Endothelial cell (in vitro differentiated cells): ENCODE results near the gene SEPTIN1. TPM values are rescaled to one million over a fixed set of nuclear protein-coding genes. Genes with fewer than 3 reads are reported as not detected.

ENCODE experiments used
- DNase-seq: peaks from one replicate; pipeline ENCODE4 v3.0.0; 2021; ENCODE audit warnings: low spot score
- H3K27ac Mint-ChIP-seq: one replicate; pipeline ENCODE4 v1.8.0; 2021; ENCODE audit warnings: mixed read lengths, inconsistent platforms; ENCODE audit not compliant: unreplicated experiment
- H3K27me3 Mint-ChIP-seq: one replicate; pipeline ENCODE4 v1.8.0; 2021; ENCODE audit warnings: mild to moderate bottlenecking, moderate library complexity, mixed read lengths, inconsistent platforms; ENCODE audit not compliant: unreplicated experiment
- H3K36me3 Mint-ChIP-seq: one replicate; pipeline ENCODE4 v1.8.0; 2021; ENCODE audit warnings: mild to moderate bottlenecking, low read depth, mixed read lengths, inconsistent platforms; ENCODE audit not compliant: unreplicated experiment
- H3K4me1 Mint-ChIP-seq: one replicate; pipeline ENCODE4 v1.8.0; 2021; ENCODE audit warnings: mild to moderate bottlenecking, mixed read lengths, inconsistent platforms; ENCODE audit not compliant: unreplicated experiment
- H3K4me3 Mint-ChIP-seq: one replicate; pipeline ENCODE4 v1.8.0; 2021; ENCODE audit warnings: mild to moderate bottlenecking, mixed read lengths, inconsistent platforms; ENCODE audit not compliant: unreplicated experiment
- H3K9me3 Mint-ChIP-seq: one replicate; pipeline ENCODE4 v1.8.0; 2021; ENCODE audit warnings: mixed read lengths, inconsistent platforms; ENCODE audit not compliant: unreplicated experiment
- total RNA-seq: library from RNA; stranded (reverse); fragmentation: NEBNext Ultra II Directional; extraction: Animal tissue kit (Norgen Biotek cat#: 25700); gene quantifications from one replicate; pipeline ENCODE4 v1.2.1, GENCODE V29; 2021; ENCODE audit not compliant: unreplicated experiment
- TF ChIP-seq, protein P1 (sequence below): fragments of 200-600 bp; sonication (generic); IDR thresholded peaks from one replicate; pipeline ENCODE4 v1.5.0; 2021; ENCODE audit warnings: antibody characterized with exemption; ENCODE audit not compliant: unreplicated experiment

The SEPTIN1 gene
- total RNA-seq, 1 donor from 2014 or later, result 1.6 TPM

- Mint-ChIP-seq H3K9me3 (no peaks in the 10 kb centered on the region), H3K4me3 (peak overlapping the region; percentile 79), H3K27ac (peak overlapping the region; percentile 61), H3K27me3 (peaks cover 34% of the 10 kb centered on the region), H3K4me1 (peaks cover 22% of the 10 kb centered on the region), H3K36me3 (peaks cover 29% of the 10 kb centered on the region)
- TF ChIP-seq, protein P1, sequence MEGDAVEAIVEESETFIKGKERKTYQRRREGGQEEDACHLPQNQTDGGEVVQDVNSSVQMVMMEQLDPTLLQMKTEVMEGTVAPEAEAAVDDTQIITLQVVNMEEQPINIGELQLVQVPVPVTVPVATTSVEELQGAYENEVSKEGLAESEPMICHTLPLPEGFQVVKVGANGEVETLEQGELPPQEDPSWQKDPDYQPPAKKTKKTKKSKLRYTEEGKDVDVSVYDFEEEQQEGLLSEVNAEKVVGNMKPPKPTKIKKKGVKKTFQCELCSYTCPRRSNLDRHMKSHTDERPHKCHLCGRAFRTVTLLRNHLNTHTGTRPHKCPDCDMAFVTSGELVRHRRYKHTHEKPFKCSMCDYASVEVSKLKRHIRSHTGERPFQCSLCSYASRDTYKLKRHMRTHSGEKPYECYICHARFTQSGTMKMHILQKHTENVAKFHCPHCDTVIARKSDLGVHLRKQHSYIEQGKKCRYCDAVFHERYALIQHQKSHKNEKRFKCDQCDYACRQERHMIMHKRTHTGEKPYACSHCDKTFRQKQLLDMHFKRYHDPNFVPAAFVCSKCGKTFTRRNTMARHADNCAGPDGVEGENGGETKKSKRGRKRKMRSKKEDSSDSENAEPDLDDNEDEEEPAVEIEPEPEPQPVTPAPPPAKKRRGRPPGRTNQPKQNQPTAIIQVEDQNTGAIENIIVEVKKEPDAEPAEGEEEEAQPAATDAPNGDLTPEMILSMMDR, result peak; percentile 55
- DNase-seq, result no peak
Observed at GRCh38 chr16:30352488-30353401, 29.6 kb downstream of the SEPTIN1 start.

DNA sequence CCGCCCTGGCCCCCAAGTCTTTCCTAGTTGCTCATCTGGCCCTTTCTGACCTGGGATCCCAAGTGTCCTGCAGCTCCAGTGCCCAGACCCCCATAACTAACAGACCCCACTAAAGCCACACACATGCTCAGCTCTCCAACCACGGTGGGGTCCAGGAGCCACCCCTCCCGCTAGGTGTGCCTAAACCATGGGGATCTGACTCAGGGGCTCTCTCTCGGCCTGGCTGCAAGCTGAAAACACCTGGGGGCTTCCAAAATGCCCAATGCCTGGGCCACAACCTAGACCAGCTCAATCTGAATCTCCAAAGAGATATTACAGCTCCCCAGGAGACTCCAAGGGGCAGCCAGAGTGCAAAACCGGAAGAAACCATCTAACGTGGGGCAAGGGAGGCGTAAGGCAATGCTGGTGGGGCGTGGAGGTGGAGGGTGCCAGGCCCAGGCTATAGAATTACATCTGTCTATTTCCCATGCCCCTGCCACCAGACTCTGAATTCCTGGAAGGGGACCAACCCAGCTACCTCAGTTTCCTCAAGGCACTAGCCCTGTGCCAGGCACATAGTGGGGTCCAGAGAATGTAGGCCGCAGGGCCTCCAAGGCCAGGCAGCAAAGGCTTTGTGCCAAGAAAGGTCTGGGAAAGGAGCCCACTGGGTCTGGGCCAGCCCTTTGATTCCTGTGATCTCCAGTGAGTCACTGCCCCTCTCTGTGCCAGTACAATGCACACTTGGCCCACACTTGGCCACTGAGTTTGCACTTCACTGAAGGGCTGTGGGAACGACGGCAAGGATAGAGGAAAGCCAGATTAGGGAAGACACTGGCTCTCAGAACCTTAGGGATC lies 30.6 kb downstream of the SEPTIN1 start:
- peaks cover 30% of the 10 kb centered on the region for H3K27me3 Mint-ChIP-seq
- peak overlapping the region; percentile 31 for H3K4me3 Mint-ChIP-seq
- peaks cover 22% of the 10 kb centered on the region for H3K36me3 Mint-ChIP-seq
- H3K4me1 Mint-ChIP-seq, result peaks cover 15% of the 10 kb centered on the region
- no peak for DNase-seq
- TF ChIP-seq, protein P1, result no peak
- peak overlapping the region; percentile 61 for H3K27ac Mint-ChIP-seq
- H3K9me3 Mint-ChIP-seq, result no peaks in the 10 kb centered on the region

- Mint-ChIP-seq H3K4me3 (no peak overlapping the region), H3K27ac (no peak overlapping the region), H3K4me1 (peaks cover 11% of the 10 kb centered on the region), H3K36me3 (peaks cover 22% of the 10 kb centered on the region), H3K9me3 (no peaks in the 10 kb centered on the region), H3K27me3 (peaks cover 26% of the 10 kb centered on the region)
- TF ChIP-seq, protein P1, result no peak
- DNase-seq, result no peak
Observed at GRCh38 chr16:30351001-30351441, 31.3 kb downstream of the SEPTIN1 start.

GRCh38 chr16:30350134-30350871 lies 32.1 kb downstream of the SEPTIN1 start:
- peaks cover 22% of the 10 kb centered on the region for H3K36me3 Mint-ChIP-seq
- no peak for DNase-seq

More at GRCh38 chr16:30350134-30350871, 32.1 kb downstream of the SEPTIN1 start:
- Mint-ChIP-seq H3K27ac (no peak overlapping the region), H3K27me3 (peaks cover 22% of the 10 kb centered on the region), H3K4me1 (peaks cover 10% of the 10 kb centered on the region), H3K9me3 (no peaks in the 10 kb centered on the region), H3K4me3 (no peak overlapping the region)
- TF ChIP-seq, protein P1, result no peak
